GM18868 (cell line): Measurements from ENCODE around the gene BACE1-AS.
"Not testable (repeated sequence)": the region's sequence is repeated elsewhere in the genome, so short reads cannot be mapped to it uniquely, and the experiment has no call there.

Source experiments
- ATAC-seq: cut with Tn5 transposase; IDR thresholded peaks from one replicate; pipeline ENCODE4 v1.9.1; 2021; ENCODE audit warnings: mild to moderate bottlenecking, moderate library complexity; ENCODE audit not compliant: unreplicated experiment

The BACE1-AS gene

DNA sequence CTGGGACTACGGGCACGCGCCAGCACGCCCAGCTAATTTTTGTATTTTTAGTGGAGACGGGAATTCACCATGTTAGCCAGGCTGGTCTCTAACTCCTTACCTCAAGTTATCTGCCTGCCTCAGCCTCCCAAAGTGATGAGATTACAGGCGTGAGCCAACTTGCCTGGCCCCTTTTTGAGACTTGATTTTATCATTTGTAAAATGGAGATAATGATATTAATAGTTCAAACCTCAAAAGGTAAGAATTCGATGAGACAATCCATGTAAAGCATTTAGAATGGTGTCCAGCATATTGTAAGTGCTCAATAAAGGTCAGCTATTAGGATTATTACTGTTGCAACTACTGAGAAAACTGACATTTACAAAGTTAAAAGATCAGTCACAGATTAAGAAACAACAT lies 27.6 kb downstream of the BACE1-AS start:
- no peak for ATAC-seq

DNA sequence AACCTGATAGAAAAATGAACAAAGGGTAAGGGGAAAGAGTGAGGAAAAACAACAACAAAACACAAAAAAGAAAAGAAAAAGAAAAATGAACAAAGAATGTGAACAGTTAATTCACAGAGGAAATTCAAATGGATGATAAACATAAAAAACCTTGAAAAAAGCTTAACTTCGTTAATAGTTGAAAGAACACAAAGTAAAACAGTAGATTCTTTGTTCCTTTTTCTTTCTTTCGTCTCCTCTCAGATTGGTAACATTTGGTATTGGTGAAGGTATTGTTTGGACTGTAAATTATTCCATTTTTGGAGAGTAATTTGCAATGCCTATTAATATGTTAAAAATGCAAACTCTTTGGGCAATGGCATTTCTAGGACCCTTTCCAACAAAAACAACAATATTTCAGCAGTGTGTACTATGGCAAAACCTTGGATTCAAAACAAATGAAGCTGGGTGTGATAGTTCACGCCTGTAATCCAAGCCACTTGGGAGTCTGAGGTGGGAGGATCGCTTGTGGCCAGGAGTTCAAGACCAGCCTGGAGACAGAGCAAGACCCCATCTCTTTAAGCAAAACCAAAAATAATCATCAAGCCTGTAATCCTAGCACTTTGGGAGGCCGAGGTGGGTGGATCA lies 28.2 kb downstream of the BACE1-AS start:
- no peak for ATAC-seq

DNA sequence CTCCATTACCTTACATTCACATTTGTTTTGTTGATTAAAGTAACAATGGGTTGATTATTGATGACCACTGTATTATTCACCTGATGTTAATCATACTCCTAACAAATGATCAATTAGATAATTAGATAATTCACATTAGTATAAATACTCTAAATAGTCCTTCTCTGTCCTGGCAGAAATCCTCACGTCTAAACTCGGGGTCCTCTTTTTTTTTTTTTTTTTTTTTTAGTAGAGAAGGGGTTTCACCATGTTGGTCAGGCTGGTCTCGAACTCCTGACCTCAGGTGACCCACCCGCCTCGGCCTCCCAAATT lies 36.1 kb downstream of the BACE1-AS start:
- not testable (repeated sequence) for ATAC-seq

DNA sequence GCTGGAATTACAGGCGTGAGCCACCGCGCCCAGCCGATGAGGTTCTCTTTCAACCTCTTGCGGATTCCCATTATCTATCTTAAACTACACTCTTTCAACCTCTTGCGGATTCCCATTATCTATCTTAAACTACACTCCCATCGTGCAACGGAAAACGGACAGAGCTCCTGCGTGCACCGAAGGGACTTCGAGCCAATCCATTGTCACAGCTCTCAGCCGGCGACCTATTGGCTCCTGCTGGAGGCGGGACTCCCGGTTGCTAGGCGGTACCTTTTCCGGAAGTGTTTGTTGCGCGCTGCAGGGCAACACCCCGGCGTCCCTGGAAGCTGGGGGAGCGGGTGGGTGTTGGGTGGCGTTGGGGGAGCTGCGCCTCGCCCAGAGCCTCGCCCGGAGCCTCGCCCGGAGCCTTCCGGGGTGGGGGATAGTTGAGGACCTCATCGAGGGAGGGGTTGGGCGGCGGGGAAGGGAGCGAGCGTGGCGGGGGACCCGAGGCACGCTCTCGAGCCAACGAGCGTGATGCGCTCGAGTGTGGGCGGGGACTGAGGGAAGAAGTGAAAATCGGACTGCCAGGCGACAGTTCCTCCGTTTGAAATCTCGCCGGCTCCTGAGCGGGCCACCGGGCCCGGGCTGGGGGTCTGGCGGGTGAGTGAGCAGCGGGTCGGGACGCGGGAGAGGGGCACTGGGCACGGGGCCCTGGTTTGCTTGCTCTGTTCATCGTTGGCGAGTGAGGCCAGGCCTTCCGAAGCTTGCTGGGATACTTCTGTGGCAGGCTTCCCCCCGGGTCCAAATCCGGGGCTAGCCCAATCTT lies 36.6 kb downstream of the BACE1-AS start, which contains the start of gene CEP164:
Gene CEP164, plus strand, starts transcription at position 288 of the 808 bp plus-strand sequence. CDS start 10,733 bp downstream, outside the sequence.
- ATAC-seq = peak; percentile 93

DNA sequence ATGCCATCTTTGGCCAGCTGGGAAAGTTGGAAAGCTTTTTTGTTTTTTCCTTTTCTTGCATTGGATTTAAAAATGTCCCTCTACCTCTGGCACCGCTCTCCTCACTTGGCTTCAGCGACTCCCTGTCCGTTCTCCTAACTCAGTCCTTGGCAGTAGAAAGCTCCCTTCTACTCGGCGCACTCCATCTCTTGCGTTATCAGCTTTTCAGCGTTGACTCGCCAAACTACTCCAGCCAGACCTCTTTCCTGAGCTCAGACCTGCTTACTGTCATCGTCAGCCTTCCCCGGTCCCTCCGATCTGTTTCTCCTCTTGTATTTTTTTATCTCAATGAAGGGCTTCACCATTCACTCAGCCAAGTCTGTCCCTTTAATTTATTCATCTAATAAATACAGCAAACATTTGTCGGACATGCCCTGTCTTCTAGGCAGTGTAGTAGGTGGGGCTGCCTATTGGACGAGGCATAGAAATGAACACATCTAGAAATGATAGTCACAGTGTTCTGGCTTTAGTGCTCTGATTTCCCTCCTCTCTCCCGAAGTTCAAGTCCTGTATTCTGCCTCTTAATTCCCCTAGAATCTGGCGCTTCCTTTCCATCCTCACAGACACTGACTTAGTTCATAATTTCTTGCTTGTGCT lies 37.3 kb downstream of the BACE1-AS start:
- peak; percentile 6 for ATAC-seq

DNA sequence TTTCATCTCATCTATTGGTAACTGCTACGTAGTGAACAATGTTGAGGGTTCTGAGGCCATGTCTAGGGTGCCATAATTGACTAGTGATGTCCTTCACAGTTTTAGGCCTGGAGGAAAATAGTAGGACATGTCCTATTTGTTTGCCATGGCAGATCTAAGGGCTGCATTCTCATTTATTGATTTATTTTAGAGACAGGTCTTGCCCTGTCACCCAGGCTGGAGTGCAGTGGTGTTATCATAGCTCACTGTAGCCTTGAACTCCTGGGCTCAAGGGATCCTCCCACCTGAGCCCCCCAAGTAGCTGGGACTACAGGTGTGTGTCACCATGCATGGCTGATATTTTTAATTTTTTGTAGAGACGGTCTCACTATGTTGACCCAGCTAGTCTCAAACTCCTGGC lies 41.7 kb downstream of the BACE1-AS start:
- ATAC-seq = no peak

DNA sequence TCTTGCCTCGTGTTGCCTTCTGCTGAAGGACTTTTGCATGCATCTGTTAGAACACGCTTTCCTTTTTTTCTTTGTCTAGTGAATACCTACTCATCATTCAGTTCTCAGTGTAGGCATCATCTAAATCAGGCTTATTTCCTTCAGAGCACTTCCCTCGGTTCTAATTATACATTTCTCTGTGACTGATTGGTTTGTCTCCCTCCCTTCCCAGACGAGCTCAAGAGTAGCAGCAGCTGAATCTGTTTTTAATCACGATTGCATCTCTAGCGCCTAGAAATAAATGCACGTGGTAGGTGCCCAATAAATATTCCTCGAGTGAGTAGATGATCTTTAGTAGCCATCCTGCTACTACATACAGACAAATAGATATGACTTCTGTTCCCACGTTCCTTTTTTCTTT lies 42.8 kb downstream of the BACE1-AS start:
- no peak for ATAC-seq

DNA sequence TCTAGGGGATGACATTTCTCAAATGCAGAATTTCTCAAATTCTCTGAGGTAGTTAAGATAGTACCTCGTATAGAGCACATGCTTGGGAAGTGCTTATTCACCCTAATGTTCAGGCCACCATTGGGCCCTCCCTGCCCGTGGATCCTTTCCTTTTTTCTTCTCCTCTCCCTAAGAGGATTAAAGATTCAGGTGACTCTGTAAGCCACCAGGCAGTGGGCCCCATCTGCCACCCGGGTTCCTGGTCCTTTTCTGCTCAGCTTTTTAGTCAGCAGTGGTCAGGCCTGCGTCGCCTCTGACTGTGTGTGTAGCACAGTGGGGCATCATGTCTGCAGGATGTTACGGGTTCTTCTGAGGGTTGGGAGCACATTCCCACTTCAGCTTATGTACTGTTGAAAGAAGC lies 43.8 kb downstream of the BACE1-AS start:
- no peak for ATAC-seq

DNA sequence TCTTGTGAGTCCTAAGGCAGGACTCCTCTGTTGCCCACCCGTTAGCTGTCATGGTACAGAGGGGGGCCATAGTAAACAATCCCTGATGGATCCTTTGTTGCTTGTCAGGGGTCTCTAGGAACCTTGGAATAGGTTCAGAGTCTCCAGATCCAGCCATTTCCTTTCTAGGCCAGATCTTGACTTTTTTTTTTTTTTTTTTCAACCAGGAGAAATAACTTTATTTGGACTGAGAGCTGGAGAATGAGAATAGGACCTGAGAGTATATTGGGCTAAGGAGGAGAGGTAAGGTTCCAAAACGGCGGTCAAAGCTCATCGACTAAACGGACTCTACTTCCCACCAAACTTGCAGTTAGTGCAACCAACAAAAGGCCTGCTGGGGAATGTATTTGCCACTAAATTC lies 44.3 kb downstream of the BACE1-AS start:
- no peak for ATAC-seq

DNA sequence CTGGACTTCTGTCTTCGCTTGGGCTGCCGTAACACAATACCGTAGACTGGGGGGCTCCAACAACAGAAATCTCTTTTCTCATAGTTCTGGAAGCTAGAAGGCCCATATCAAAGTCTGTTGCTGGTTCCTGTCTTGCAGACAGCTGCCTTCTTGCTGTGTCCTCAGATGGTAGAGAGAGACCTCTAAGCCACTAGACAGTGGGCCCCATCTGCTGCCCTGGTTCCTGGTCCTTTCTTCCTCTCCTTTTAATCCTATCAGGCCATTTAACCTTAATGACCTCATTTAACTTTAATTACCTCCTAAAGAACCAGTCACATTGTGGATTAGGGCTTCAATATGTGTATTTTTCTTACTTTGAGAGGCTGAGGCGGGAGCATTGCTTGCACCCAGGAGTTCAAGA lies 45.9 kb downstream of the BACE1-AS start:
- ATAC-seq = no peak
